ENCODE results near the gene ZNF281. TPM values are rescaled to one million over a fixed set of nuclear protein-coding genes. Genes with fewer than 3 reads are reported as not detected.

ZNF281 gene
- total RNA-seq, 2 donors from 2014 or later: 8.5 to 11.8 TPM

- no peaks in the 10 kb centered on the region for H3K36me3 ChIP-seq
- TF ChIP-seq, protein P1, sequence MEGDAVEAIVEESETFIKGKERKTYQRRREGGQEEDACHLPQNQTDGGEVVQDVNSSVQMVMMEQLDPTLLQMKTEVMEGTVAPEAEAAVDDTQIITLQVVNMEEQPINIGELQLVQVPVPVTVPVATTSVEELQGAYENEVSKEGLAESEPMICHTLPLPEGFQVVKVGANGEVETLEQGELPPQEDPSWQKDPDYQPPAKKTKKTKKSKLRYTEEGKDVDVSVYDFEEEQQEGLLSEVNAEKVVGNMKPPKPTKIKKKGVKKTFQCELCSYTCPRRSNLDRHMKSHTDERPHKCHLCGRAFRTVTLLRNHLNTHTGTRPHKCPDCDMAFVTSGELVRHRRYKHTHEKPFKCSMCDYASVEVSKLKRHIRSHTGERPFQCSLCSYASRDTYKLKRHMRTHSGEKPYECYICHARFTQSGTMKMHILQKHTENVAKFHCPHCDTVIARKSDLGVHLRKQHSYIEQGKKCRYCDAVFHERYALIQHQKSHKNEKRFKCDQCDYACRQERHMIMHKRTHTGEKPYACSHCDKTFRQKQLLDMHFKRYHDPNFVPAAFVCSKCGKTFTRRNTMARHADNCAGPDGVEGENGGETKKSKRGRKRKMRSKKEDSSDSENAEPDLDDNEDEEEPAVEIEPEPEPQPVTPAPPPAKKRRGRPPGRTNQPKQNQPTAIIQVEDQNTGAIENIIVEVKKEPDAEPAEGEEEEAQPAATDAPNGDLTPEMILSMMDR (IDR thresholded peaks at IDR 0.05): no peak
- H3K9me3 ChIP-seq: no peaks in the 10 kb centered on the region
- no peak overlapping the region for H3K4me3 ChIP-seq
- intact Hi-C loops (cut with DNase I): no loop called here
- no peak overlapping the region for H3K27ac ChIP-seq
- H3K9ac ChIP-seq (ENCODE audit: low read depth in 2 of 2, low read length in 2 of 2): no peak overlapping the region
- no peaks in the 10 kb centered on the region for H3K4me1 ChIP-seq
- DNase-seq: no peak
- no peaks in the 10 kb centered on the region for H3K27me3 ChIP-seq
Measured at GRCh38 chr1:200400556-200400955, 9.3 kb downstream of the ZNF281 start.

DNA sequence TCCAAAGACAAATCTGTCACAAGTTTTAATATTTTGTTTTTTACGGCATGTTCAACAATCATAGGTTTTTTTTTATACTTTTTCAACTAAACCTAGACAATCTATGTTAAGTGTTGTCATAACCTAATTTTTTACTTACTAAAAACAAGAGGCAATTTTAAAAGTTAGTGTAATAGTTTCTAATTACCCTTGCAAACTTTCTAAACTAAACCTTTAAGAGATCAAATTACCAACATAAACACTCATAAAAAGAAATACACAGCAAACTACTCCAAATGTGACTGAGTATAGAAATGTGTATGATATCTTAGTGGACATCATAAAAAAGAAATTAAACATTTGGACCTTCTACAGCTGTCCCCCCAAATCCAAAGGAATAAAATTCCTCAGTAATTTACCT is 10.0 kb downstream of the ZNF281 start:
- Histone ChIP-seq H3K9ac (ENCODE audit: low read depth in 2 of 2, low read length in 2 of 2) (no peak overlapping the region), H3K4me1 (no peaks in the 10 kb centered on the region), H3K9me3 (no peaks in the 10 kb centered on the region), H3K36me3 (no peaks in the 10 kb centered on the region), H3K27me3 (no peaks in the 10 kb centered on the region), H3K4me3 (no peak overlapping the region), H3K27ac (no peak overlapping the region)
- intact Hi-C loops (cut with DNase I): no loop called here
- TF ChIP-seq, protein P1 (IDR thresholded peaks at IDR 0.05): no peak
- no peak for DNase-seq

GRCh38 chr1:200398373-200398772 is 11.5 kb downstream of the ZNF281 start:
- Histone ChIP-seq H3K36me3 (no peaks in the 10 kb centered on the region), H3K4me1 (no peaks in the 10 kb centered on the region), H3K9ac (ENCODE audit: low read depth in 2 of 2, low read length in 2 of 2) (no peak overlapping the region), H3K9me3 (no peaks in the 10 kb centered on the region), H3K4me3 (no peak overlapping the region), H3K27ac (no peak overlapping the region), H3K27me3 (no peaks in the 10 kb centered on the region)
- DNase-seq: no peak
- TF ChIP-seq, protein P1 (IDR thresholded peaks at IDR 0.05): no peak
- intact Hi-C loops (cut with DNase I): no loop called here

GRCh38 chr1:200392625-200393185 is 17.1 kb downstream of the ZNF281 start:
- intact Hi-C loops (cut with DNase I): no loop called here
- Histone ChIP-seq H3K4me1 (no peaks in the 10 kb centered on the region), H3K36me3 (no peaks in the 10 kb centered on the region), H3K27me3 (no peaks in the 10 kb centered on the region), H3K4me3 (no peak overlapping the region), H3K9me3 (no peaks in the 10 kb centered on the region), H3K9ac (ENCODE audit: low read depth in 2 of 2, low read length in 2 of 2) (no peak overlapping the region), H3K27ac (no peak overlapping the region)
- TF ChIP-seq, protein P1 (IDR thresholded peaks at IDR 0.05): no peak
- DNase-seq: no peak

DNA sequence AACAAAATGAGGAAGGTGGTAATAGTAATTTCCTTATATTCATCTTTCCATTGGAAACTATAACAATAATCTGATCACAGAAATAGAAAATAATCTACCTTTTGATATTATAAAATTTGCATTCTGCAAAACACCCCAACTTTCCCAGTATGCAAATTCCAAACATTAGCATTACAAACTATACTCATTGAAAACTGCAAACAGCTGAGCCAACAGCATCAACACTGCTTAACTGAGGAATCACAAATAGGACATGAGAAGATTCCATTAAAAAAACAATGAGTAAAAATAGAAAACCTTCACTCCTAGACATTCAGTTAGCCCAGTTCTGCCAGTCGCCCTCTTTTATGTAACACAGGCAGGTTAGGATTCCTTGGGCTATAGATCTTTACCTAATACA is 18.1 kb downstream of the ZNF281 start:
- Histone ChIP-seq H3K27ac (no peak overlapping the region), H3K36me3 (no peaks in the 10 kb centered on the region), H3K4me3 (no peak overlapping the region), H3K4me1 (no peaks in the 10 kb centered on the region), H3K9me3 (no peaks in the 10 kb centered on the region), H3K27me3 (no peaks in the 10 kb centered on the region), H3K9ac (ENCODE audit: low read depth in 2 of 2, low read length in 2 of 2) (no peak overlapping the region)
- TF ChIP-seq, protein P1 (IDR thresholded peaks at IDR 0.05): no peak
- intact Hi-C loops (cut with DNase I): no loop called here
- no peak for DNase-seq

Data from colonic mucosa (tissue), 4 donors.